Trophoblast cell (in vitro differentiated cells and primary cell): ENCODE measurements around the gene CORO7.

Experiments used
- DNase-seq, 2 donors: peaks; one replicate each; pipeline ENCODE4 v3.0.0-alpha.2; 2016
- H2AFZ ChIP-seq: 2 replicates; pipeline ENCODE4 v1.6.1; 2013; ENCODE audit warnings: low read length, moderate library complexity, mild to moderate bottlenecking; ENCODE audit not compliant: insufficient read depth, poor library complexity
- H2AK5ac ChIP-seq: 2 replicates; pipeline ENCODE4 v1.6.1; 2013; ENCODE audit warnings: mild to moderate bottlenecking, low read length
- H2BK120ac ChIP-seq: 2 replicates; pipeline ENCODE4 v1.6.1; 2013; ENCODE audit warnings: low read length, mild to moderate bottlenecking, moderate library complexity; ENCODE audit not compliant: insufficient read depth, poor library complexity
- H2BK12ac ChIP-seq: 2 replicates; pipeline ENCODE4 v1.6.1; 2013; ENCODE audit warnings: mild to moderate bottlenecking, low read length, moderate library complexity
- H2BK5ac ChIP-seq: 2 replicates; pipeline ENCODE4 v1.6.1; 2013; ENCODE audit warnings: low read length, low read depth, moderate library complexity, mild to moderate bottlenecking; ENCODE audit not compliant: poor library complexity
- H3K14ac ChIP-seq: 2 replicates; pipeline ENCODE4 v1.6.1; 2013; ENCODE audit warnings: mild to moderate bottlenecking, low read length
- H3K18ac ChIP-seq: 2 replicates; pipeline ENCODE4 v1.6.1; 2013; ENCODE audit warnings: mild to moderate bottlenecking, low read length
- H3K23ac ChIP-seq: 2 replicates; pipeline ENCODE4 v1.6.1; 2013; ENCODE audit warnings: low read length
- H3K27ac ChIP-seq: 2 replicates; pipeline ENCODE4 v1.5.1; 2013; ENCODE audit warnings: low read depth, mild to moderate bottlenecking, inconsistent platforms, low read length, moderate library complexity
- H3K27me3 ChIP-seq: 2 replicates; pipeline ENCODE4 v1.6.1; 2013; ENCODE audit warnings: inconsistent platforms, mild to moderate bottlenecking, low read length, moderate library complexity; ENCODE audit not compliant: insufficient read depth
- H3K36me3 ChIP-seq, 2 experiments: 1 replicate in 1 of 2; 2 replicates in 1 of 2; pipeline ENCODE4 v1.6.1; 2013; ENCODE audit warnings: low read length in 2 of 2, mild to moderate bottlenecking in 2 of 2, moderate library complexity in 1 of 2; ENCODE audit not compliant: insufficient read depth in 2 of 2, control insufficient read depth in 1 of 2
- H3K4ac ChIP-seq: 2 replicates; pipeline ENCODE4 v1.6.1; 2013; ENCODE audit warnings: low read depth, mild to moderate bottlenecking, low read length, moderate library complexity
- H3K4me1 ChIP-seq, 2 experiments: 1 replicate in 1 of 2; 2 replicates in 1 of 2; pipeline ENCODE4 v1.6.1; 2013; ENCODE audit warnings: low read length in 2 of 2, mild to moderate bottlenecking in 2 of 2, moderate library complexity in 1 of 2; ENCODE audit not compliant: insufficient read depth in 2 of 2, control insufficient read depth in 1 of 2
- H3K4me2 ChIP-seq: 2 replicates; pipeline ENCODE4 v1.6.1; 2013; ENCODE audit warnings: inconsistent platforms, mild to moderate bottlenecking, low read length, moderate library complexity
- H3K4me3 ChIP-seq: 2 replicates; pipeline ENCODE4 v1.5.1; 2013; ENCODE audit warnings: mild to moderate bottlenecking, low read depth, low read length, inconsistent platforms
- H3K79me1 ChIP-seq: one replicate; pipeline ENCODE4 v1.6.1; 2013; ENCODE audit warnings: low read length
- H3K79me2 ChIP-seq: 2 replicates; pipeline ENCODE4 v1.6.1; 2013; ENCODE audit warnings: low read length, mild to moderate bottlenecking; ENCODE audit not compliant: control insufficient read depth, insufficient read depth, poor library complexity
- H3K9ac ChIP-seq: 2 replicates; pipeline ENCODE4 v1.6.1; 2013; ENCODE audit warnings: mild to moderate bottlenecking, low read length
- H3K9me3 ChIP-seq: 2 replicates; pipeline ENCODE4 v1.6.1; 2013; ENCODE audit warnings: low read depth, mild to moderate bottlenecking, control low read depth, inconsistent platforms, low read length; ENCODE audit not compliant: insufficient read depth
- H4K12ac ChIP-seq: 2 replicates; pipeline ENCODE4 v1.6.1; 2013; ENCODE audit warnings: low read depth, mild to moderate bottlenecking, low read length, moderate library complexity
- H4K8ac ChIP-seq: 2 replicates; pipeline ENCODE4 v1.6.1; 2013; ENCODE audit warnings: low read depth, mild to moderate bottlenecking, low read length, moderate library complexity
- H4K91ac ChIP-seq: one replicate; pipeline ENCODE4 v1.6.1; 2013; ENCODE audit warnings: low read depth, mild to moderate bottlenecking, low read length, moderate library complexity
- WGBS: extraction: QIAGEN DNeasy Blood & Tissue Kit; methylation state at CpG from one replicate; pipeline ENCODE4 v1.1.7; 2013; ENCODE audit warnings: missing lambda C conversion rate; ENCODE audit not compliant: insufficient read length, insufficient coverage; ENCODE audit errors: extremely low coverage; 5-methylcytosine and 5-hydroxymethylcytosine counted together

Gene CORO7

GRCh38 chr16:4354512-4355409 is 61.6 kb downstream of the CORO7 start:
- Histone ChIP-seq H3K4me3 (no peak overlapping the region), H3K27ac (no peak overlapping the region), H2AFZ (no peak overlapping the region), H3K18ac (no peak overlapping the region), H3K4me1 (peaks cover 0 to 4% of the 10 kb centered on the region in 2 experiments), H3K27me3 (no peaks in the 10 kb centered on the region), H4K91ac (no peak overlapping the region), H3K79me2 (peaks cover 6% of the 10 kb centered on the region), H3K36me3 (peaks cover 2 to 13% of the 10 kb centered on the region in 2 experiments), H2BK5ac (no peak overlapping the region), H3K23ac (no peak overlapping the region), H2BK12ac (no peak overlapping the region), H2AK5ac (no peak overlapping the region), H4K12ac (no peak overlapping the region), H3K14ac (no peak overlapping the region), H3K9me3 (no peaks in the 10 kb centered on the region), H2BK120ac (no peak overlapping the region), H3K9ac (no peak overlapping the region), H3K4me2 (no peak overlapping the region), H3K4ac (no peak overlapping the region), H3K79me1 (peaks cover 4% of the 10 kb centered on the region), H4K8ac (no peak overlapping the region)
- no CpG with 5 or more reads among the region's 20 CpGs for WGBS
- DNase-seq, result no peak

- no peak overlapping the region for H3K4me3 ChIP-seq
- no peak overlapping the region for H3K18ac ChIP-seq
- WGBS, result no CpG with 5 or more reads among the region's 4 CpGs
- H2BK120ac ChIP-seq, result no peak overlapping the region
- H3K36me3 ChIP-seq, result peaks cover 2 to 13% of the 10 kb centered on the region in 2 experiments
- no peak overlapping the region for H3K4me2 ChIP-seq
- H2AK5ac ChIP-seq, result no peak overlapping the region
- no peak overlapping the region for H3K14ac ChIP-seq
- no peak overlapping the region for H4K12ac ChIP-seq
- H3K79me1 ChIP-seq, result peaks cover 4% of the 10 kb centered on the region
- H2BK12ac ChIP-seq, result no peak overlapping the region
- no peak overlapping the region for H4K8ac ChIP-seq
- no peak overlapping the region for H2AFZ ChIP-seq
- peaks cover 0 to 4% of the 10 kb centered on the region in 2 experiments for H3K4me1 ChIP-seq
- H3K79me2 ChIP-seq, result peaks cover 6% of the 10 kb centered on the region
- DNase-seq, result no peak
- no peak overlapping the region for H3K23ac ChIP-seq
- H3K27me3 ChIP-seq, result no peaks in the 10 kb centered on the region
- H3K9me3 ChIP-seq, result no peaks in the 10 kb centered on the region
- no peak overlapping the region for H3K27ac ChIP-seq
- H3K4ac ChIP-seq, result no peak overlapping the region
- no peak overlapping the region for H3K9ac ChIP-seq
- H2BK5ac ChIP-seq, result no peak overlapping the region
- no peak overlapping the region for H4K91ac ChIP-seq
Measured at GRCh38 chr16:4353675-4354074, 62.7 kb downstream of the CORO7 start.

GRCh38 chr16:4352843-4353242 is 63.6 kb downstream of the CORO7 start:
- Histone ChIP-seq H2BK12ac (no peak overlapping the region), H3K9me3 (no peaks in the 10 kb centered on the region), H3K27me3 (no peaks in the 10 kb centered on the region), H3K79me1 (peaks cover 4% of the 10 kb centered on the region), H4K8ac (no peak overlapping the region), H3K4me1 (peaks cover 0 to 4% of the 10 kb centered on the region in 2 experiments), H4K12ac (no peak overlapping the region), H3K79me2 (peaks cover 6% of the 10 kb centered on the region), H3K14ac (no peak overlapping the region), H2AFZ (no peak overlapping the region), H3K36me3 (peaks cover 5 to 7% of the 10 kb centered on the region in 2 experiments), H2BK120ac (no peak overlapping the region), H3K23ac (no peak overlapping the region), H2AK5ac (no peak overlapping the region), H3K9ac (no peak overlapping the region), H3K4me2 (no peak overlapping the region), H3K4ac (no peak overlapping the region), H3K18ac (no peak overlapping the region), H2BK5ac (no peak overlapping the region), H3K4me3 (no peak overlapping the region), H3K27ac (no peak overlapping the region), H4K91ac (no peak overlapping the region)
- WGBS, result no CpG with 5 or more reads among the region's 5 CpGs
- no peak for DNase-seq

- H3K27ac ChIP-seq, result no peak overlapping the region
- no peak overlapping the region for H3K18ac ChIP-seq
- H3K9ac ChIP-seq, result no peak overlapping the region
- H2AFZ ChIP-seq, result no peak overlapping the region
- DNase-seq, result peak; percentile 78 to 91
- no peak overlapping the region for H4K8ac ChIP-seq
- no peak overlapping the region for H2BK120ac ChIP-seq
- H3K9me3 ChIP-seq, result no peaks in the 10 kb centered on the region
- H2AK5ac ChIP-seq, result no peak overlapping the region
- no peak overlapping the region for H3K4me2 ChIP-seq
- no peak overlapping the region for H3K23ac ChIP-seq
- H3K79me1 ChIP-seq, result peaks cover 4% of the 10 kb centered on the region
- H3K4me3 ChIP-seq, result no peak overlapping the region
- no peak overlapping the region for H2BK5ac ChIP-seq
- H3K79me2 ChIP-seq, result peaks cover 6% of the 10 kb centered on the region
- H3K14ac ChIP-seq, result no peak overlapping the region
- H4K91ac ChIP-seq, result no peak overlapping the region
- H3K4me1 ChIP-seq, result peaks cover 0 to 4% of the 10 kb centered on the region in 2 experiments
- H3K4ac ChIP-seq, result no peak overlapping the region
- H2BK12ac ChIP-seq, result no peak overlapping the region
- H3K27me3 ChIP-seq, result no peaks in the 10 kb centered on the region
- no CpG with 5 or more reads among the region's 7 CpGs for WGBS
- H3K36me3 ChIP-seq, result peaks cover 10% of the 10 kb centered on the region in 2 experiments
- no peak overlapping the region for H4K12ac ChIP-seq
Measured at GRCh38 chr16:4351880-4352279, 64.5 kb downstream of the CORO7 start.
